HFFc6 (cell line): Measurements from ENCODE around the gene SLCO3A1. TPM values are rescaled to one million over a fixed set of nuclear protein-coding genes. Genes with fewer than 3 reads are reported as not detected.

Experiments
- DNase-seq: peaks from one replicate; pipeline ENCODE4 v3.0.0-alpha.2; 2018
- H3K27ac Mint-ChIP-seq: 2 replicates; pipeline ENCODE4 v1.8.0; 2020; ENCODE audit warnings: mild to moderate bottlenecking, mixed read lengths
- H3K27me3 Mint-ChIP-seq: 2 replicates; pipeline ENCODE4 v1.8.0; 2021; ENCODE audit warnings: mild to moderate bottlenecking, moderate library complexity, mixed read lengths; ENCODE audit not compliant: insufficient read depth
- H3K36me3 Mint-ChIP-seq: 2 replicates; pipeline ENCODE4 v1.8.0; 2021; ENCODE audit warnings: low read depth, mixed read lengths
- H3K4me1 Mint-ChIP-seq: 2 replicates; pipeline ENCODE4 v1.8.0; 2020; ENCODE audit warnings: low read depth, mixed read lengths
- H3K4me3 Mint-ChIP-seq: 2 replicates; pipeline ENCODE4 v1.8.0; 2020; ENCODE audit warnings: mild to moderate bottlenecking, moderate library complexity, mixed read lengths
- H3K9me3 Mint-ChIP-seq: 2 replicates; pipeline ENCODE4 v1.8.0; 2020; ENCODE audit warnings: mild to moderate bottlenecking, mixed read lengths
- total RNA-seq, 6 experiments: library from RNA; stranded (reverse); fragmentation: NEBNext Ultra II Directional; extraction: Animal tissue kit (Norgen Biotek cat#: 25700); gene quantifications; 2 replicates in 1 of 6; 3 replicates in 5 of 6; pipeline ENCODE4 v1.2.3, GENCODE V29; 2021
- TF ChIP-seq, protein P1 (sequence below): fragments of 200-600 bp; sonication (generic); IDR thresholded peaks from 2 replicates; pipeline ENCODE4 v1.5.0; 2021; ENCODE audit warnings: antibody characterized with exemption, mild to moderate bottlenecking

SLCO3A1 gene
- total RNA-seq, 6 experiments from 2014 or later = 5.7 to 19.4 (median 14.4) TPM

DNA sequence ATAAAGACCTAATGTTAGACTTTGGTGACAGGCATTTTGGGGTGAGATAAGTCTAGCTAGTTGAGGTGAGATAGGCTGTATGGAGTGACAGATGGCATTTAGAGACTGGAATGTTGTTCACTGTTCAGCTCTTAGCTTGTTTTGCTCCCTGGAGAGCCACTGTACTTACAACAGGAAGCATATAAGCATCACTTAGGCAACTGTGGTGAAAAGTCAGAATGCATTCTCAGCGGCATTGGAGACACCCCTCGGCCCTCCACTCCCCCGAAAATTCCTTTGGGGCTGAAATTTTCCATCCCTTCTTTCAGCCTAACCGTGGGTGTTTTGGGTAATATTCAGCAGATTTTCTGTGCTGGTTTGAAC lies 73.4 kb downstream of the SLCO3A1 start:
- H3K4me1 Mint-ChIP-seq = no peaks in the 10 kb centered on the region
- no peak overlapping the region for H3K4me3 Mint-ChIP-seq
- peaks cover 4% of the 10 kb centered on the region; the same call in 1 of the 2 replicates for H3K9me3 Mint-ChIP-seq
- TF ChIP-seq, protein P1, sequence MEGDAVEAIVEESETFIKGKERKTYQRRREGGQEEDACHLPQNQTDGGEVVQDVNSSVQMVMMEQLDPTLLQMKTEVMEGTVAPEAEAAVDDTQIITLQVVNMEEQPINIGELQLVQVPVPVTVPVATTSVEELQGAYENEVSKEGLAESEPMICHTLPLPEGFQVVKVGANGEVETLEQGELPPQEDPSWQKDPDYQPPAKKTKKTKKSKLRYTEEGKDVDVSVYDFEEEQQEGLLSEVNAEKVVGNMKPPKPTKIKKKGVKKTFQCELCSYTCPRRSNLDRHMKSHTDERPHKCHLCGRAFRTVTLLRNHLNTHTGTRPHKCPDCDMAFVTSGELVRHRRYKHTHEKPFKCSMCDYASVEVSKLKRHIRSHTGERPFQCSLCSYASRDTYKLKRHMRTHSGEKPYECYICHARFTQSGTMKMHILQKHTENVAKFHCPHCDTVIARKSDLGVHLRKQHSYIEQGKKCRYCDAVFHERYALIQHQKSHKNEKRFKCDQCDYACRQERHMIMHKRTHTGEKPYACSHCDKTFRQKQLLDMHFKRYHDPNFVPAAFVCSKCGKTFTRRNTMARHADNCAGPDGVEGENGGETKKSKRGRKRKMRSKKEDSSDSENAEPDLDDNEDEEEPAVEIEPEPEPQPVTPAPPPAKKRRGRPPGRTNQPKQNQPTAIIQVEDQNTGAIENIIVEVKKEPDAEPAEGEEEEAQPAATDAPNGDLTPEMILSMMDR = no peak
- no peak for DNase-seq
- no peaks in the 10 kb centered on the region; the same call in 1 of the 2 replicates for H3K27me3 Mint-ChIP-seq
- H3K36me3 Mint-ChIP-seq = no peaks in the 10 kb centered on the region
- no peak overlapping the region for H3K27ac Mint-ChIP-seq

- peaks cover 4% of the 10 kb centered on the region; the same call in 1 of the 2 replicates for H3K9me3 Mint-ChIP-seq
- H3K4me3 Mint-ChIP-seq = no peak overlapping the region
- H3K4me1 Mint-ChIP-seq = no peaks in the 10 kb centered on the region
- no peak overlapping the region for H3K27ac Mint-ChIP-seq
- no peak for DNase-seq
- no peaks in the 10 kb centered on the region for H3K36me3 Mint-ChIP-seq
- TF ChIP-seq, protein P1 = no peak
- no peaks in the 10 kb centered on the region; the same call in 1 of the 2 replicates for H3K27me3 Mint-ChIP-seq
These were observed 74.1 kb downstream of the SLCO3A1 start for GRCh38 chr15:91927585-91927984.

- DNase-seq = no peak
- Mint-ChIP-seq H3K27me3 (no peaks in the 10 kb centered on the region; the same call in 1 of the 2 replicates), H3K36me3 (no peaks in the 10 kb centered on the region), H3K9me3 (peaks cover 4% of the 10 kb centered on the region; the same call in 1 of the 2 replicates), H3K4me1 (no peaks in the 10 kb centered on the region), H3K4me3 (no peak overlapping the region), H3K27ac (no peak overlapping the region)
- TF ChIP-seq, protein P1 = no peak
These were observed 75.2 kb downstream of the SLCO3A1 start for GRCh38 chr15:91928675-91929074.

DNA sequence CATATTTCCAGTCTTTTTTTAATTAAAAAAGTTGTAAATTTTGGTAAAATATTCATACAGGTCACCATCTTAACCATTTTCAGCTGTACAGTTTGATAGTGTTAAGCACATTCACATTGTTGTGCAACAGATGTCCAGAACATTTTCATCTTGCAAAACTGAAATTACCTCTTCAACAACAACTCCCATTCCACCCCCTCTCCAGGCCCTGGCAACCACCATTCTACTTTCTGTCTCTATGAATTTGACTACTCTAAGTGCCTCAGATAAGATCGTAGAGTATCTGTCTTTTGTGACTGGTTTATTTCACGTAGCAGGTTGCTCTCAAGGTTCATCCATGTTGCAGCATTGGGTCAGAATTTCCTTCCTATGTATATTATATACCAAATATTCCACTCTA lies 76.0 kb downstream of the SLCO3A1 start:
- peaks cover 4% of the 10 kb centered on the region; the same call in 1 of the 2 replicates for H3K9me3 Mint-ChIP-seq
- no peaks in the 10 kb centered on the region for H3K36me3 Mint-ChIP-seq
- no peak overlapping the region for H3K4me3 Mint-ChIP-seq
- H3K27me3 Mint-ChIP-seq = no peaks in the 10 kb centered on the region; the same call in 1 of the 2 replicates
- no peak for DNase-seq
- H3K4me1 Mint-ChIP-seq = no peaks in the 10 kb centered on the region
- TF ChIP-seq, protein P1 = no peak
- H3K27ac Mint-ChIP-seq = no peak overlapping the region

GRCh38 chr15:91930092-91930491 lies 76.6 kb downstream of the SLCO3A1 start:
- DNase-seq = no peak
- H3K4me3 Mint-ChIP-seq = no peak overlapping the region
- H3K27me3 Mint-ChIP-seq = no peaks in the 10 kb centered on the region; the same call in 1 of the 2 replicates
- no peaks in the 10 kb centered on the region for H3K36me3 Mint-ChIP-seq
- no peak overlapping the region for H3K27ac Mint-ChIP-seq
- H3K9me3 Mint-ChIP-seq = peaks cover 4% of the 10 kb centered on the region; the same call in 1 of the 2 replicates
- H3K4me1 Mint-ChIP-seq = no peaks in the 10 kb centered on the region
- TF ChIP-seq, protein P1 = no peak
